ENCODE results near the gene DNAJA4. TPM values are rescaled to one million over a fixed set of nuclear protein-coding genes. Genes with fewer than 3 reads are reported as not detected.

The DNAJA4 gene
- total and polyA plus RNA-seq, 7 donors, result 78.5 to 276 (median 188) TPM

- ATAC-seq (no peak), DNase-seq (no peak)
- no peak overlapping the region for H3K4me3 ChIP-seq
- WGBS, 3 donors, result 82 to 90% (median 86%) methylated on average over 17 of the region's 17 CpGs
- intact Hi-C loops (cut with DNase I), result loop anchor here in 1 of 2 donors (5.0 kb wide), 1 partner anchor 107 kb away; no protein-coding TSS in a partner anchor
- no peaks in the 10 kb centered on the region for H3K36me3 ChIP-seq (ENCODE audit: insufficient read depth in 1 of 2, low read depth in 1 of 2)
- no peaks in the 10 kb centered on the region for H3K27me3 ChIP-seq (ENCODE audit: insufficient read depth in 3 of 3, low read length in 2 of 3)
- TF ChIP-seq, protein P1, sequence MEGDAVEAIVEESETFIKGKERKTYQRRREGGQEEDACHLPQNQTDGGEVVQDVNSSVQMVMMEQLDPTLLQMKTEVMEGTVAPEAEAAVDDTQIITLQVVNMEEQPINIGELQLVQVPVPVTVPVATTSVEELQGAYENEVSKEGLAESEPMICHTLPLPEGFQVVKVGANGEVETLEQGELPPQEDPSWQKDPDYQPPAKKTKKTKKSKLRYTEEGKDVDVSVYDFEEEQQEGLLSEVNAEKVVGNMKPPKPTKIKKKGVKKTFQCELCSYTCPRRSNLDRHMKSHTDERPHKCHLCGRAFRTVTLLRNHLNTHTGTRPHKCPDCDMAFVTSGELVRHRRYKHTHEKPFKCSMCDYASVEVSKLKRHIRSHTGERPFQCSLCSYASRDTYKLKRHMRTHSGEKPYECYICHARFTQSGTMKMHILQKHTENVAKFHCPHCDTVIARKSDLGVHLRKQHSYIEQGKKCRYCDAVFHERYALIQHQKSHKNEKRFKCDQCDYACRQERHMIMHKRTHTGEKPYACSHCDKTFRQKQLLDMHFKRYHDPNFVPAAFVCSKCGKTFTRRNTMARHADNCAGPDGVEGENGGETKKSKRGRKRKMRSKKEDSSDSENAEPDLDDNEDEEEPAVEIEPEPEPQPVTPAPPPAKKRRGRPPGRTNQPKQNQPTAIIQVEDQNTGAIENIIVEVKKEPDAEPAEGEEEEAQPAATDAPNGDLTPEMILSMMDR (IDR thresholded peaks at IDR 0.05), result no peak
- peaks cover 11% of the 10 kb centered on the region for H3K9me3 ChIP-seq
- no peak overlapping the region for H3K27ac ChIP-seq
- H3K4me1 ChIP-seq, result no peaks in the 10 kb centered on the region
Measured at GRCh38 chr15:78229431-78230406, 34.6 kb upstream of the DNAJA4 start.

- ATAC-seq, result no peak
- no peaks in the 10 kb centered on the region for H3K27me3 ChIP-seq (ENCODE audit: insufficient read depth in 3 of 3, low read length in 2 of 3)
- H3K27ac ChIP-seq, result no peak overlapping the region
- no peak for DNase-seq
- intact Hi-C loops (cut with DNase I), result loop anchor here in 1 of 2 donors (5.0 kb wide), 1 partner anchor 111 kb away; no protein-coding TSS in a partner anchor
- no peaks in the 10 kb centered on the region for H3K36me3 ChIP-seq (ENCODE audit: insufficient read depth in 1 of 2, low read depth in 1 of 2)
- no peaks in the 10 kb centered on the region for H3K4me1 ChIP-seq
- TF ChIP-seq, protein P1 (IDR thresholded peaks at IDR 0.05), result no peak
- H3K9me3 ChIP-seq, result no peaks in the 10 kb centered on the region
- no peak overlapping the region for H3K4me3 ChIP-seq
- 78 to 90% (median 79%) methylated on average over 5 of the region's 5 CpGs for WGBS, 3 donors
Measured at GRCh38 chr15:78232951-78233350, 31.4 kb upstream of the DNAJA4 start.

DNA sequence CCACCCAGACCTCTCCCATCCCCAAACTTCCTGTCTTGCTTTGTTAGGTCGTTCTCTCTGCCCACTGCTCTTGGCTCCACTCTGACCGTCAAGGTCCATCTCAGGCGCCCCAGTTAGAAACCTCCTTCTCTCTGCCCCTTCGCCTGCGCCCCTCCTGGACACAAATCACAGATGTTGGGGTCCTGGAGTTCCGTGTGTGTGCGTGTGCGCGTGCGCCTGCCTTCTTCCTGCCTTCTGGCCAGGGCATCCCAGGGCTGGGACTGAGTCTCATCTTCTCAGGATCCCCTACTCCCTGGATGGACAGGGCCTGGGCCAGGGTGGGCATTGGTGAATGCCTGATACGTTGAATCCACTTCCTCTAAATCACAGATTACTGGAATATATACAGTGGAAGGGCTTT is 30.9 kb upstream of the DNAJA4 start:
- H3K9me3 ChIP-seq, result no peaks in the 10 kb centered on the region
- WGBS, 3 donors, result 78 to 85% (median 79%) methylated on average over 11 of the region's 11 CpGs
- H3K4me3 ChIP-seq, result no peak overlapping the region
- DNase-seq (no peak), ATAC-seq (no peak)
- H3K4me1 ChIP-seq, result no peaks in the 10 kb centered on the region
- intact Hi-C loops (cut with DNase I), result loop anchor here in 1 of 2 donors (5.0 kb wide), 1 partner anchor 111 kb away; no protein-coding TSS in a partner anchor
- TF ChIP-seq, protein P1 (IDR thresholded peaks at IDR 0.05), result no peak
- no peak overlapping the region for H3K27ac ChIP-seq
- no peaks in the 10 kb centered on the region for H3K36me3 ChIP-seq (ENCODE audit: insufficient read depth in 1 of 2, low read depth in 1 of 2)
- no peaks in the 10 kb centered on the region for H3K27me3 ChIP-seq (ENCODE audit: insufficient read depth in 3 of 3, low read length in 2 of 3)

- Histone ChIP-seq H3K9me3 (no peaks in the 10 kb centered on the region), H3K36me3 (ENCODE audit: insufficient read depth in 1 of 2, low read depth in 1 of 2) (no peaks in the 10 kb centered on the region), H3K4me3 (no peak within 1 kb of the TSS), H3K27me3 (ENCODE audit: insufficient read depth in 3 of 3, low read length in 2 of 3) (no peaks in the 10 kb centered on the region), H3K4me1 (no peaks in the 10 kb centered on the region), H3K27ac (no peak within 1 kb of the TSS)
- TF ChIP-seq, protein P1 (IDR thresholded peaks at IDR 0.05), result no peak
- ATAC-seq (no peak), DNase-seq (no peak)
- intact Hi-C loops (cut with DNase I), result loop anchor here in 1 of 2 donors (5.0 kb wide), 1 partner anchor 112 kb away; no protein-coding TSS in a partner anchor
- WGBS, 3 donors, result 68 to 84% (median 79%) methylated on average over 6 of the region's 6 CpGs
Measured at GRCh38 chr15:78234515-78235040, 29.8 kb upstream of the DNAJA4 start, which contains the start of gene ACSBG1. Gene ACSBG1 (minus strand): TSS chr15:78234565. CDS start chr15:78234501, 64 bp downstream.

Data from psoas muscle (tissue), 8 donors.